IPS DF 19.7 (cell line): ENCODE measurements around the gene MLEC.

Experiments
- DNase-seq: peaks from one replicate; pipeline ENCODE4 v3.0.0-alpha.2; 2013; ENCODE audit warnings: low read depth, low spot score

The MLEC gene

GRCh38 chr12:120692524-120693033 is 5.6 kb downstream of the MLEC start:
- DNase-seq, result no peak

- no peak for DNase-seq
Observed at GRCh38 chr12:120693848-120694247, 6.9 kb downstream of the MLEC start.

GRCh38 chr12:120696626-120697025 is 9.7 kb downstream of the MLEC start:
- DNase-seq, result no peak

- DNase-seq, result no peak
Observed at GRCh38 chr12:120697344-120697743, 10.4 kb downstream of the MLEC start.

GRCh38 chr12:120698665-120699064 is 11.7 kb downstream of the MLEC start:
- no peak for DNase-seq

- DNase-seq, result no peak
Observed at GRCh38 chr12:120699553-120699952, 12.6 kb downstream of the MLEC start.

GRCh38 chr12:120700886-120701285 is 13.9 kb downstream of the MLEC start:
- DNase-seq, result no peak

GRCh38 chr12:120702637-120703036 is 15.7 kb downstream of the MLEC start:
- DNase-seq, result no peak

GRCh38 chr12:120703311-120703942 is 16.5 kb downstream of the MLEC start:
- no peak for DNase-seq

GRCh38 chr12:120705618-120706017 is 18.7 kb downstream of the MLEC start:
- no peak for DNase-seq

- DNase-seq, result no peak
Observed at GRCh38 chr12:120706029-120706428, 19.1 kb downstream of the MLEC start.

- no peak for DNase-seq
Observed at GRCh38 chr12:120708651-120709050, 21.7 kb downstream of the MLEC start.

- peak; percentile 47 for DNase-seq
Observed at GRCh38 chr12:120710031-120710804, 23.3 kb downstream of the MLEC start, which contains the start of gene UNC119B. Gene UNC119B, plus strand, starts transcription at chr12:120710458. Its CDS starts 17 bp downstream, at chr12:120710475.

- DNase-seq, result no peak
Observed at GRCh38 chr12:120710805-120711296, 23.9 kb downstream of the MLEC start.

- no peak for DNase-seq
Observed at GRCh38 chr12:120711411-120711810, 24.5 kb downstream of the MLEC start.

- no peak for DNase-seq
Observed at GRCh38 chr12:120712610-120713009, 25.7 kb downstream of the MLEC start.

GRCh38 chr12:120713861-120714482 is 27.0 kb downstream of the MLEC start:
- DNase-seq, result peak; percentile 50

GRCh38 chr12:120718055-120718454 is 31.1 kb downstream of the MLEC start:
- DNase-seq, result no peak

GRCh38 chr12:120719072-120719471 is 32.1 kb downstream of the MLEC start:
- no peak for DNase-seq

- DNase-seq, result no peak
Observed at GRCh38 chr12:120719496-120720233, 32.7 kb downstream of the MLEC start.

GRCh38 chr12:120720234-120720986 is 33.5 kb downstream of the MLEC start:
- DNase-seq, result no peak
